Measurements from ENCODE around the gene H3-3A.

DNA sequence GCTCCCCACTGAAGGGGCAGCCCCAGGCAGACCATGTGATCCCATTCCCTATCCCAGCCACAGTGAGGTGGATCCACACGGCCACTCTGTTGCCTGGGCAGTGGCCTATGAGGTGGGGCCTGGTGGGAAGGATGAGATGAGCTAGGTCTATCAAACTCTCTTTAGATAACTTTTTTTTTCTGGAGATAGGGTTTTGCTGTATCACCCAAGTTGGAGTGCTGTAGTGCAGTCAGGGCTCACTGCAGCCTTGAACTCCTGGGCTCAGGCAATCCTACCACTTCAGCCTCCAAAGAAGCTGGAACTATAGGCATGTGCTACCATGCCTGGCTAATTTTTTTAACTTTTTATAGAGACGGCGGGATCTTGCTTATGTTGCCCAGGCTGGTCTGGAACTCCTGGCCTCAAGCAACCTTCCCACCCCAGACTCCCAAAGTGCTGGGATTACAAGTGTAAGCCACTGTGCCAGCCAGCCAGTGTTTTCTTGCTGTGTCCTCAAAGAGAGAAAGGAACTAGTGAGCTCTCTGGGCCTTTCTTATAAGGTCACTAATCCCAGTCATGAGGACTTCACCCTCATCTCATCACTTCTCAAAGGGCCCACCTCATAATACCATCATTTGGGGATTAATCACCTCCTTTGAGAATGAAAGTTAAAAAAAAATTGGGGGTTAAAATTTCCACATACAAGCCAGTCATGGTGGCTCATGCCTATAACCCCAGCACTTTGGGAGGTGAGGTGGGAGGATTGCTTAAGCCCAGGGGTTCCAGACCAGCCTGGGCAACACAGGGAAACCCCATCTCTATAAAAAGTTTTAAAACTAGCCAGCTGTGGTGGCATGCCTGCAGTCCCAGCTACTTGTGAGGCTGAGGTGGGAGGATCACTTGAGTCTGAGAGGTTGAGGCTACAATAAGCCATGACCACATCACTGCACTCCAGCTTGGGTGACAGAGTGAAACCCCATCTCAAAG lies 36.6 kb downstream of the H3-3A start:
- TF ChIP-seq, protein P1, sequence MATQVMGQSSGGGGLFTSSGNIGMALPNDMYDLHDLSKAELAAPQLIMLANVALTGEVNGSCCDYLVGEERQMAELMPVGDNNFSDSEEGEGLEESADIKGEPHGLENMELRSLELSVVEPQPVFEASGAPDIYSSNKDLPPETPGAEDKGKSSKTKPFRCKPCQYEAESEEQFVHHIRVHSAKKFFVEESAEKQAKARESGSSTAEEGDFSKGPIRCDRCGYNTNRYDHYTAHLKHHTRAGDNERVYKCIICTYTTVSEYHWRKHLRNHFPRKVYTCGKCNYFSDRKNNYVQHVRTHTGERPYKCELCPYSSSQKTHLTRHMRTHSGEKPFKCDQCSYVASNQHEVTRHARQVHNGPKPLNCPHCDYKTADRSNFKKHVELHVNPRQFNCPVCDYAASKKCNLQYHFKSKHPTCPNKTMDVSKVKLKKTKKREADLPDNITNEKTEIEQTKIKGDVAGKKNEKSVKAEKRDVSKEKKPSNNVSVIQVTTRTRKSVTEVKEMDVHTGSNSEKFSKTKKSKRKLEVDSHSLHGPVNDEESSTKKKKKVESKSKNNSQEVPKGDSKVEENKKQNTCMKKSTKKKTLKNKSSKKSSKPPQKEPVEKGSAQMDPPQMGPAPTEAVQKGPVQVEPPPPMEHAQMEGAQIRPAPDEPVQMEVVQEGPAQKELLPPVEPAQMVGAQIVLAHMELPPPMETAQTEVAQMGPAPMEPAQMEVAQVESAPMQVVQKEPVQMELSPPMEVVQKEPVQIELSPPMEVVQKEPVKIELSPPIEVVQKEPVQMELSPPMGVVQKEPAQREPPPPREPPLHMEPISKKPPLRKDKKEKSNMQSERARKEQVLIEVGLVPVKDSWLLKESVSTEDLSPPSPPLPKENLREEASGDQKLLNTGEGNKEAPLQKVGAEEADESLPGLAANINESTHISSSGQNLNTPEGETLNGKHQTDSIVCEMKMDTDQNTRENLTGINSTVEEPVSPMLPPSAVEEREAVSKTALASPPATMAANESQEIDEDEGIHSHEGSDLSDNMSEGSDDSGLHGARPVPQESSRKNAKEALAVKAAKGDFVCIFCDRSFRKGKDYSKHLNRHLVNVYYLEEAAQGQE (IDR thresholded peaks at IDR 0.05; ENCODE audit: insufficient read depth in 1 of 2, low read depth in 2 of 2, low read length in 2 of 2), result no peak
- no peak for TF ChIP-seq TAF1 (IDR thresholded peaks at IDR 0.05; ENCODE audit: borderline replicate concordance, insufficient read depth, low read length)
- TF ChIP-seq POLR2AphosphoS5 (IDR thresholded peaks at IDR 0.05; ENCODE audit: low read depth, low read length), result no peak
- TF ChIP-seq SIN3A (IDR thresholded peaks at IDR 0.05; ENCODE audit: borderline replicate concordance, insufficient read depth, low read length), result no peak
- TF ChIP-seq FOXP2 (optimal IDR thresholded peaks at IDR 0.05; ENCODE audit: borderline replicate concordance, extremely low read depth, extremely low read length, insufficient read depth), result no peak

Data from PFSK-1 (cell line).